KMS-11 (cell line): Measurements from ENCODE around the gene PITRM1.

ENCODE experiments used
- H2AFZ ChIP-seq: fragments of 200-600 bp; sonication (generic); 2 replicates; pipeline ENCODE4 v1.6.1; 2016; ENCODE audit warnings: antibody characterized with exemption, mixed run types, low read depth
- H3K27ac ChIP-seq: fragments of 200-600 bp; sonication (generic); 2 replicates; pipeline ENCODE4 v1.6.1; 2016; ENCODE audit warnings: mild to moderate bottlenecking, mixed run types
- H3K27me3 ChIP-seq: fragments of 200-600 bp; sonication (generic); 2 replicates; pipeline ENCODE4 v1.6.1; 2017; ENCODE audit warnings: mild to moderate bottlenecking, low read depth, mixed run types, moderate library complexity; ENCODE audit not compliant: insufficient read depth
- H3K36me3 ChIP-seq: fragments of 200-600 bp; sonication (generic); 2 replicates; pipeline ENCODE4 v1.6.1; 2017; ENCODE audit warnings: mild to moderate bottlenecking, mixed run types; ENCODE audit not compliant: insufficient read depth
- H3K4me1 ChIP-seq: fragments of 200-600 bp; sonication (generic); 2 replicates; pipeline ENCODE4 v1.6.1; 2016; ENCODE audit warnings: mild to moderate bottlenecking, low read depth, mixed run types; ENCODE audit not compliant: poor library complexity, severe bottlenecking
- H3K4me2 ChIP-seq: fragments of 200-600 bp; sonication (generic); 2 replicates; pipeline ENCODE4 v1.7.0; 2016; ENCODE audit warnings: mild to moderate bottlenecking, mixed run types
- H3K4me3 ChIP-seq: fragments of 200-600 bp; sonication (generic); IDR thresholded peaks from 2 replicates; pipeline ENCODE4 v1.6.1; 2017; ENCODE audit warnings: low read depth, low read length, mixed read lengths; ENCODE audit not compliant: insufficient read depth
- H3K79me2 ChIP-seq: fragments of 200-600 bp; sonication (generic); 2 replicates; pipeline ENCODE4 v1.6.1; 2016; ENCODE audit warnings: low read depth, mixed run types; ENCODE audit not compliant: insufficient read depth
- H3K9ac ChIP-seq: fragments of 200-600 bp; sonication (generic); 2 replicates; pipeline ENCODE4 v1.6.1; 2016; ENCODE audit warnings: mild to moderate bottlenecking, mixed run types
- H4K20me1 ChIP-seq: fragments of 200-600 bp; sonication (generic); 2 replicates; pipeline ENCODE4 v1.6.1; 2016; ENCODE audit warnings: mild to moderate bottlenecking, mixed run types; ENCODE audit not compliant: insufficient read depth
- CTCF ChIP-seq: fragments of 200-600 bp; sonication (generic); conservative IDR thresholded peaks from 2 replicates; pipeline ENCODE4 v1.6.1; 2017; ENCODE audit warnings: low read depth, mild to moderate bottlenecking, antibody characterized with exemption, low read length, moderate library complexity, mixed read lengths

The PITRM1 gene

GRCh38 chr10:3141351-3142005, 31.1 kb downstream of the PITRM1 start:
- peaks cover 26% of the 10 kb centered on the region; the same call in 1 of the 2 replicates for H3K36me3 ChIP-seq
- TF ChIP-seq CTCF = no peak
- H3K4me2 ChIP-seq = no peak overlapping the region
- H4K20me1 ChIP-seq = no peaks in the 10 kb centered on the region
- no peaks in the 10 kb centered on the region for H3K27me3 ChIP-seq
- H3K9ac ChIP-seq = no peak overlapping the region
- H3K79me2 ChIP-seq = no peaks in the 10 kb centered on the region
- H3K27ac ChIP-seq = no peak overlapping the region
- no peaks in the 10 kb centered on the region for H3K4me1 ChIP-seq
- no peak overlapping the region for H3K4me3 ChIP-seq
- H2AFZ ChIP-seq = no peak overlapping the region

GRCh38 chr10:3140280-3140679, 32.3 kb downstream of the PITRM1 start:
- H3K36me3 ChIP-seq = peaks cover 29% of the 10 kb centered on the region; the same call in 1 of the 2 replicates
- no peaks in the 10 kb centered on the region for H3K27me3 ChIP-seq
- no peak overlapping the region for H3K27ac ChIP-seq
- no peak overlapping the region for H3K4me2 ChIP-seq
- no peak overlapping the region for H2AFZ ChIP-seq
- no peaks in the 10 kb centered on the region for H3K4me1 ChIP-seq
- H3K4me3 ChIP-seq = no peak overlapping the region
- no peaks in the 10 kb centered on the region for H4K20me1 ChIP-seq
- no peak for TF ChIP-seq CTCF
- H3K79me2 ChIP-seq = no peaks in the 10 kb centered on the region
- no peak overlapping the region for H3K9ac ChIP-seq

- H3K36me3 ChIP-seq = peaks cover 25% of the 10 kb centered on the region; the same call in 1 of the 2 replicates
- no peaks in the 10 kb centered on the region for H3K27me3 ChIP-seq
- no peak overlapping the region for H3K4me2 ChIP-seq
- no peak overlapping the region for H2AFZ ChIP-seq
- no peak overlapping the region for H3K27ac ChIP-seq
- no peaks in the 10 kb centered on the region for H3K4me1 ChIP-seq
- no peak overlapping the region for H3K4me3 ChIP-seq
- no peak for TF ChIP-seq CTCF
- no peak overlapping the region for H3K9ac ChIP-seq
- H3K79me2 ChIP-seq = no peaks in the 10 kb centered on the region
- no peaks in the 10 kb centered on the region for H4K20me1 ChIP-seq
Observed at GRCh38 chr10:3139216-3139910, 33.2 kb downstream of the PITRM1 start.

GRCh38 chr10:3137958-3138726, 34.4 kb downstream of the PITRM1 start:
- no peak overlapping the region for H2AFZ ChIP-seq
- H3K4me1 ChIP-seq = no peaks in the 10 kb centered on the region
- no peak overlapping the region for H3K27ac ChIP-seq
- H3K4me3 ChIP-seq = no peak overlapping the region
- no peaks in the 10 kb centered on the region for H3K27me3 ChIP-seq
- H4K20me1 ChIP-seq = no peaks in the 10 kb centered on the region
- peaks cover 24% of the 10 kb centered on the region for H3K36me3 ChIP-seq
- no peak for TF ChIP-seq CTCF
- H3K9ac ChIP-seq = no peak overlapping the region
- H3K79me2 ChIP-seq = no peaks in the 10 kb centered on the region
- H3K4me2 ChIP-seq = no peak overlapping the region
